GM18867 (cell line): Measurements from ENCODE around the gene PCDHA13.
"Not testable (repeated sequence)": the region's sequence is repeated elsewhere in the genome, so short reads cannot be mapped to it uniquely, and the experiment has no call there.

Experiments
- ATAC-seq: cut with Tn5 transposase; IDR thresholded peaks from one replicate; pipeline ENCODE4 v1.9.1; 2021; ENCODE audit warnings: mild to moderate bottlenecking, moderate library complexity; ENCODE audit not compliant: unreplicated experiment

The PCDHA13 gene

GRCh38 chr5:140881889-140882590 lies at the start of gene PCDHA13:
Gene PCDHA13 (plus strand): TSS chr5:140882124. CDS start chr5:140882269, 145 bp downstream.
- no peak for ATAC-seq

GRCh38 chr5:140833993-140834392 lies 47.9 kb upstream of the PCDHA13 start, which contains the start of gene PCDHA7:
Gene PCDHA7 (plus strand): TSS chr5:140834269. CDS start chr5:140834384, 115 bp downstream.
- ATAC-seq: no peak

- not testable (repeated sequence) for ATAC-seq
These were observed 47.4 kb upstream of the PCDHA13 start for GRCh38 chr5:140834439-140835008.

- ATAC-seq: no peak
These were observed 46.1 kb upstream of the PCDHA13 start for GRCh38 chr5:140835622-140836510.

GRCh38 chr5:140840978-140841962 lies 40.7 kb upstream of the PCDHA13 start, which contains the start of gene PCDHA8:
Gene PCDHA8 (plus strand): TSS chr5:140841187. CDS start chr5:140841322, 135 bp downstream.
- ATAC-seq: no peak

GRCh38 chr5:140842798-140843733 lies 38.9 kb upstream of the PCDHA13 start:
- no peak for ATAC-seq

GRCh38 chr5:140848139-140849102 lies 33.5 kb upstream of the PCDHA13 start, which contains the start of gene PCDHA9:
Gene PCDHA9 (plus strand): TSS chr5:140848382. CDS start chr5:140848496, 114 bp downstream.
- ATAC-seq: not testable (repeated sequence)

- not testable (repeated sequence) for ATAC-seq
These were observed 31.9 kb upstream of the PCDHA13 start for GRCh38 chr5:140849831-140850634.

GRCh38 chr5:140855772-140856674 lies 25.9 kb upstream of the PCDHA13 start, which contains the start of gene PCDHA10:
Gene PCDHA10 (plus strand): TSS chr5:140855897. CDS start chr5:140856049, 152 bp downstream.
- ATAC-seq: no peak

- ATAC-seq: no peak
These were observed 24.5 kb upstream of the PCDHA13 start for GRCh38 chr5:140857177-140857986.

GRCh38 chr5:140857987-140858240 lies 24.0 kb upstream of the PCDHA13 start:
- ATAC-seq: no peak

GRCh38 chr5:140862441-140863295 lies 19.3 kb upstream of the PCDHA13 start:
- no peak for ATAC-seq

GRCh38 chr5:140868721-140869554 lies 13.0 kb upstream of the PCDHA13 start, which contains the start of gene PCDHA11:
Gene PCDHA11 (plus strand): TSS chr5:140868957. CDS start chr5:140869104, 147 bp downstream.
- no peak for ATAC-seq
